HepG2 (cell line): ENCODE data around the gene B4GALT5. TPM values are rescaled to one million over a fixed set of nuclear protein-coding genes. Genes with fewer than 3 reads are reported as not detected.

Source experiments
- ATAC-seq: fragments of 200-7000 bp; cut with Tn5 transposase; 3 replicates; pipeline ENCODE4 v1.9.1; 2020; ENCODE audit warnings: mild to moderate bottlenecking, moderate library complexity
- BruUV-seq: library from RNA; stranded (reverse); fragments of 400-500 nt; replicated peaks from 2 replicates; lab custom pipeline; 2021; lab: Mats Ljungman, UMichigan
- CTCF ChIA-PET: fragments of 300-600 bp; formaldehyde crosslinking; extraction: SDS; loops from one replicate; lab custom pipeline; 2021; ENCODE audit warnings: low total read pairs, inconsistent platforms, low intra/inter-chr PET ratio; lab: Yijun Ruan, JAX
- POLR2A ChIA-PET: fragments of 350-600 bp; sonication (Branson Sonifier 250); formaldehyde crosslinking; loops from one replicate; lab custom pipeline; 2020; ENCODE audit warnings: antibody characterized with exemption, inconsistent platforms; lab: Yijun Ruan, JAX
- DNase-seq: peaks from one replicate; pipeline ENCODE4 v3.0.0-alpha.2; 2015; ENCODE audit warnings: low spot score
- FAIRE-seq: peaks from 3 replicates; lab custom pipeline; 2011; peaks lifted over from hg19 to GRCh38; lab: Jason Lieb, UNC
- H2AFZ ChIP-seq: one replicate; pipeline ENCODE4 v1.6.1; 2011; ENCODE audit warnings: low read length, inconsistent platforms
- H3K27ac ChIP-seq: fragments of 300-600 bp; 3 replicates; pipeline ENCODE4 v1.8.0; 2011; ENCODE audit warnings: mixed run types, mild to moderate bottlenecking, mixed read lengths, low read length, inconsistent platforms; ENCODE audit not compliant: insufficient read depth; ENCODE audit errors: extremely low read length
- H3K27me3 ChIP-seq, 2 experiments: fragments of 200-600 bp in 1 of 2; 2 replicates in 1 of 2; 3 replicates in 1 of 2; pipeline versions ENCODE4 v1.6.0 to v1.8.0; 2011; ENCODE audit warnings: low read length in 2 of 2, mild to moderate bottlenecking in 2 of 2, moderate library complexity in 2 of 2, inconsistent platforms in 1 of 2; ENCODE audit not compliant: insufficient read depth in 2 of 2, control insufficient read depth in 1 of 2
- H3K36me3 ChIP-seq, 2 experiments: fragments of 200-600 bp in 1 of 2; replicated peaks in 1 of 2; 2 replicates in 1 of 2; 3 replicates in 1 of 2; pipeline versions ENCODE4 v1.5.1 to v1.8.0; 2011; ENCODE audit warnings: low read length in 2 of 2, inconsistent platforms in 1 of 2; ENCODE audit not compliant: insufficient read depth in 2 of 2, control insufficient read depth in 1 of 2
- H3K4me1 ChIP-seq: 2 replicates; pipeline ENCODE4 v1.5.1; 2012; ENCODE audit warnings: low read length, inconsistent platforms; ENCODE audit not compliant: insufficient read depth
- H3K4me2 ChIP-seq: 2 replicates; pipeline ENCODE4 v1.6.0; 2011; ENCODE audit warnings: low read depth, low read length, inconsistent platforms
- H3K4me3 ChIP-seq, 3 experiments: fragments of 200-600 bp in 1 of 3; sonication (generic), shearing (Covaris generic) in 1 of 3; replicated peaks in 1 of 3; 2 replicates each; pipeline ENCODE4 v1.5.1; 2011 to 2016; ENCODE audit warnings: low read length in 3 of 3, inconsistent platforms in 2 of 3, low read depth in 2 of 3, mild to moderate bottlenecking in 2 of 3, control low read depth in 1 of 3, mixed read lengths in 1 of 3; ENCODE audit not compliant: insufficient read depth in 1 of 3
- H3K79me2 ChIP-seq: one replicate; pipeline ENCODE4 v1.6.1; 2011; ENCODE audit warnings: low read length, inconsistent platforms; ENCODE audit not compliant: insufficient read depth
- H3K9ac ChIP-seq: 2 replicates; pipeline ENCODE4 v1.6.0; 2011; ENCODE audit warnings: mild to moderate bottlenecking, low read depth, low read length, inconsistent platforms; ENCODE audit not compliant: insufficient read depth
- H3K9me3 ChIP-seq: 2 replicates; pipeline ENCODE4 v1.5.1; 2012; ENCODE audit warnings: mild to moderate bottlenecking, low read length
- H4K20me1 ChIP-seq: 2 replicates; pipeline ENCODE4 v1.6.0; 2011; ENCODE audit warnings: inconsistent platforms, mild to moderate bottlenecking, low read length, moderate library complexity; ENCODE audit not compliant: insufficient read depth
- FOXA3 ChIP-seq: IDR thresholded peaks from 2 replicates; pipeline ENCODE4 v1.6.1; 2016; ENCODE audit warnings: missing genetic modification reagents, missing compliant biosample characterization
- GATAD2A ChIP-seq: IDR thresholded peaks from 2 replicates; pipeline ENCODE4 v1.6.1; 2016
- RARG ChIP-seq: sonication (generic); formaldehyde crosslinking; IDR thresholded peaks from 2 replicates; pipeline ENCODE4 v1.4.0; 2020; ENCODE audit warnings: low read depth, mild to moderate bottlenecking, missing genetic modification reagents
- RXRB ChIP-seq: IDR thresholded peaks from 2 replicates; pipeline ENCODE4 v1.6.1; 2016; ENCODE audit warnings: borderline replicate concordance, missing genetic modification reagents, missing compliant biosample characterization
- TFE3 ChIP-seq: IDR thresholded peaks from 2 replicates; pipeline ENCODE4 v1.6.1; 2016
- USF2 ChIP-seq, 2 experiments: sonication (generic) in 1 of 2; formaldehyde crosslinking in 1 of 2; IDR thresholded peaks; 2 replicates each; pipeline versions ENCODE4 v1.5.1 to v1.6.1; 2011 to 2020; ENCODE audit warnings: borderline replicate concordance in 1 of 2, low read depth in 1 of 2, low read length in 1 of 2, mild to moderate bottlenecking in 1 of 2, missing genetic modification reagents in 1 of 2, moderate library complexity in 1 of 2
- ZNF121 ChIP-seq: sonication (generic); formaldehyde crosslinking; IDR thresholded peaks from 2 replicates; pipeline ENCODE4 v1.5.0; 2020; ENCODE audit warnings: mild to moderate bottlenecking, missing genetic modification reagents
- WGBS: methylation state at CpG from one replicate; pipeline ENCODE4 v1.1.6; 2017; ENCODE audit warnings: low lambda C conversion rate; 5-methylcytosine and 5-hydroxymethylcytosine counted together
- in situ Hi-C: cut with HindIII; loops from 2 replicates; pipeline ENCODE4 v1.10.0; 2017; ENCODE audit warnings: low pct_unique_long_range_greater_than_20kb; ENCODE audit not compliant: extremely low pct_ligation_motif_present
- intact Hi-C: fragments of 100-400 bp; cut with micrococcal nuclease; formaldehyde crosslinking; loops from one replicate; pipeline ENCODE4 v1.10.0; 2022; ENCODE audit not compliant: unreplicated experiment
- polyA plus RNA-seq, 8 experiments: library from polyadenylated mRNA; depleted of rRNA in 3 of 8; stranded (reverse) in 7 of 8; unstranded in 1 of 8; fragments of >200 nt; fragmentation: Illumina TruSeq in 4 of 8; extraction: Trizol in 4 of 8; gene quantifications; 2 replicates each; pipeline versions ENCODE4 v1.2.1 to v1.2.3, GENCODE V29; 2011 to 2016; ENCODE audit warnings: low read depth in 4 of 8, missing spikeins in 1 of 8, mixed read lengths in 1 of 8; ENCODE audit not compliant: insufficient read depth in 1 of 8
- total RNA-seq, 5 experiments: library from RNA; depleted of rRNA; stranded (reverse); fragments of >200 nt; fragmentation: Illumina TruSeq; extraction: Trizol; gene quantifications; 2 replicates each; pipeline ENCODE4 v1.2.3, GENCODE V29; 2016; ENCODE audit warnings: low read depth in 1 of 5
- TF ChIP-seq, protein P1 (sequence below): IDR thresholded peaks from 2 replicates; pipeline ENCODE4 v1.4.0; 2020; ENCODE audit warnings: mild to moderate bottlenecking, missing genetic modification reagents

The B4GALT5 gene
- total and polyA plus RNA-seq, 2 of the 13 experiments (the other 11 are each of a cell fraction or from before 2014, with no cell fraction given), result 27.3 to 30.9 TPM

DNA sequence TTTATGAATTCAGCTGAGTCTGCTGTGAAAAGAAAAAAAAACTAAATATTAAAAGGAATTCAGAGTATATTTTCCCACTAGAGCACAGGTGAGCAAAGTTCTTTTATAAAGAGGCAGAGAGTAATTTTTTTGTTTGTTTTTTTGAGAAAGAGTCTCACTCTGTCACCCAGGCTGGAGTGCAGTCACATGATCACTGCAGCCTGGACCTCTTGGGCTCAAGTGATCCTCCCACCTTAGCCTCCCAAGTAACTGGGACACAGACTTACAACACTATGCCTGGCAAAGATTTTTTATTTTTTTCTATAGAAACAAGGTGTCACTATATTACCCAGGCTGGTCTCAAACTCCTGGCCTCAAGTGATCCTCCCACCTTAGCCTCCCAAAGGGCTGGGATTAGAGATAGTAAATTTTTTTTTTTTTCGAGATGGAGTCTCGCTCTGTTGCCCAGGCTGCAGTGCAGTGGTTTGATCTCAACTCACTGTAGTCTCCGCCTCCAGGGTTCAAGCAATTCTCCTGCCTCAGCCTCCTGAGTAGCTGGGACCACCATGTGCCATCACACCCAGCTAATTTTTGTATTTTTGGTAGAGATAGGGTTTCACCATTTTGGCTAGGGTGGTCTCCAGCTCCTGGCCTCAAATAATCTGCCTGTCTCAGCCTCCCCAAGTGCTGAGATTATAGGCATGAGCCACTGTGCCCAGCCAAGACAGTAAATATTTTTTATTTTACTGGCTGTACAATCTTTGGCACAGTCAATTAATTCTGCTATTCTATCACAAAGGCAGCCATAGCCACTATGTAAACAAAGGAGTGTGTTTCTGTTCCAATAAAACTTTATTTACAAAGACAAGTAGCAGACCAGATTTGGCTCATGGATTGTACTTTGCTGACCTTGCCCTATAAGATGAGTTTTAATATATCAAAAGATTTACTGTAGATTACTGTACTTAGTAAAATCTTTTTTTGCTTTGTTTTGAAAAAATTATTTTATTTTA lies 14.5 kb upstream of the B4GALT5 start:
- H3K9ac ChIP-seq, result no peak overlapping the region
- in situ Hi-C loops, result no loop called here
- POLR2A ChIA-PET, result no interaction called here
- intact Hi-C loops, result no loop called here
- no peak overlapping the region for H2AFZ ChIP-seq
- 57% methylated on average over 3 of the region's 3 CpGs for WGBS
- ATAC-seq, result no peak
- H3K4me3 ChIP-seq, result no peak overlapping the region
- CTCF ChIA-PET, result interaction anchor here (0.7 kb wide), 1 partner anchor 118 kb away, joined by 4 read pairs; no protein-coding TSS in a partner anchor
- no peak overlapping the region for H3K4me2 ChIP-seq
- H3K79me2 ChIP-seq, result no peaks in the 10 kb centered on the region
- no TSS peak for BruUV-seq
- peaks cover 47% of the 10 kb centered on the region for H3K4me1 ChIP-seq
- no peaks in the 10 kb centered on the region; a peak in 1 of 5 replicates for H3K27me3 ChIP-seq
- H3K27ac ChIP-seq, result no peak overlapping the region
- no peaks in the 10 kb centered on the region for H4K20me1 ChIP-seq
- no peak for FAIRE-seq
- DNase-seq, result no peak
- no peaks in the 10 kb centered on the region for H3K9me3 ChIP-seq
- no peaks in the 10 kb centered on the region for H3K36me3 ChIP-seq
- TF ChIP-seq USF2 (IDR thresholded peaks at IDR 0.05; ENCODE audit: low read depth, low read length), result no peak
- peak; percentile 58; the same call in 1 of the 2 replicates for TF ChIP-seq USF2 (CRISPR knock-in tag; IDR thresholded peaks at IDR 0.05; ENCODE audit: borderline replicate concordance)
- TF ChIP-seq, protein P1, sequence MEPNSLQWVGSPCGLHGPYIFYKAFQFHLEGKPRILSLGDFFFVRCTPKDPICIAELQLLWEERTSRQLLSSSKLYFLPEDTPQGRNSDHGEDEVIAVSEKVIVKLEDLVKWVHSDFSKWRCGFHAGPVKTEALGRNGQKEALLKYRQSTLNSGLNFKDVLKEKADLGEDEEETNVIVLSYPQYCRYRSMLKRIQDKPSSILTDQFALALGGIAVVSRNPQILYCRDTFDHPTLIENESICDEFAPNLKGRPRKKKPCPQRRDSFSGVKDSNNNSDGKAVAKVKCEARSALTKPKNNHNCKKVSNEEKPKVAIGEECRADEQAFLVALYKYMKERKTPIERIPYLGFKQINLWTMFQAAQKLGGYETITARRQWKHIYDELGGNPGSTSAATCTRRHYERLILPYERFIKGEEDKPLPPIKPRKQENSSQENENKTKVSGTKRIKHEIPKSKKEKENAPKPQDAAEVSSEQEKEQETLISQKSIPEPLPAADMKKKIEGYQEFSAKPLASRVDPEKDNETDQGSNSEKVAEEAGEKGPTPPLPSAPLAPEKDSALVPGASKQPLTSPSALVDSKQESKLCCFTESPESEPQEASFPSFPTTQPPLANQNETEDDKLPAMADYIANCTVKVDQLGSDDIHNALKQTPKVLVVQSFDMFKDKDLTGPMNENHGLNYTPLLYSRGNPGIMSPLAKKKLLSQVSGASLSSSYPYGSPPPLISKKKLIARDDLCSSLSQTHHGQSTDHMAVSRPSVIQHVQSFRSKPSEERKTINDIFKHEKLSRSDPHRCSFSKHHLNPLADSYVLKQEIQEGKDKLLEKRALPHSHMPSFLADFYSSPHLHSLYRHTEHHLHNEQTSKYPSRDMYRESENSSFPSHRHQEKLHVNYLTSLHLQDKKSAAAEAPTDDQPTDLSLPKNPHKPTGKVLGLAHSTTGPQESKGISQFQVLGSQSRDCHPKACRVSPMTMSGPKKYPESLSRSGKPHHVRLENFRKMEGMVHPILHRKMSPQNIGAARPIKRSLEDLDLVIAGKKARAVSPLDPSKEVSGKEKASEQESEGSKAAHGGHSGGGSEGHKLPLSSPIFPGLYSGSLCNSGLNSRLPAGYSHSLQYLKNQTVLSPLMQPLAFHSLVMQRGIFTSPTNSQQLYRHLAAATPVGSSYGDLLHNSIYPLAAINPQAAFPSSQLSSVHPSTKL (CRISPR knock-in tag), result peak; percentile 3; the same call in 1 of the 2 replicates
- no peak for TF ChIP-seq RARG (CRISPR knock-in tag)
- 0 out of 2 replicates have a peak, but pooled peaks have one; percentile 9 for TF ChIP-seq GATAD2A (CRISPR knock-in tag)
- 0 out of 2 replicates have a peak, but pooled peaks have one; percentile 14 for TF ChIP-seq RXRB (CRISPR knock-in tag)
- TF ChIP-seq FOXA3 (CRISPR knock-in tag), result 0 out of 2 replicates have a peak, but pooled peaks have one; percentile 35
- peak; percentile 39; the same call in 1 of the 2 replicates for TF ChIP-seq TFE3 (CRISPR knock-in tag)
- TF ChIP-seq ZNF121 (CRISPR knock-in tag), result peak; percentile 73
